Measurements from ENCODE around the gene ZCCHC24.

DNA sequence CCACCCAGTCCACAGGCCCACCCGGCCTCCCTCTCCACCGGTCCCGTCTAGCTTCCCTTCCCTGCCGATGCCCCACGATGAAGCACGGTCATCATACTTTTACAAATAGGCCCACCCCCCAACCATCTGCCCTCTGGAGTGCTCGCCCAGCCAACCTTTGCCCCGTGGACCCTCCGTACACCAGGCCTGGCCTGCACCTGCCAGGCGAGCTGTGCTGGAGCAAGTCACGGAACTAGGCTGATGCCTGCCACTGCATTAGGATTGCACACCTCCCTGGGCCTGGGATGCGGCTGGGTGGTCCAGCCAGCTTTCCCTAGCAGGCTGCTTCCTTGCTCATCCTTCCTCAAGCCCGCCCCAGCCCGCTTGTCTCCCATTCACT lies 53.4 kb downstream of the ZCCHC24 start:
- no peak for TF ChIP-seq POLR2A (IDR thresholded peaks at IDR 0.05)
- TF ChIP-seq, protein P1, sequence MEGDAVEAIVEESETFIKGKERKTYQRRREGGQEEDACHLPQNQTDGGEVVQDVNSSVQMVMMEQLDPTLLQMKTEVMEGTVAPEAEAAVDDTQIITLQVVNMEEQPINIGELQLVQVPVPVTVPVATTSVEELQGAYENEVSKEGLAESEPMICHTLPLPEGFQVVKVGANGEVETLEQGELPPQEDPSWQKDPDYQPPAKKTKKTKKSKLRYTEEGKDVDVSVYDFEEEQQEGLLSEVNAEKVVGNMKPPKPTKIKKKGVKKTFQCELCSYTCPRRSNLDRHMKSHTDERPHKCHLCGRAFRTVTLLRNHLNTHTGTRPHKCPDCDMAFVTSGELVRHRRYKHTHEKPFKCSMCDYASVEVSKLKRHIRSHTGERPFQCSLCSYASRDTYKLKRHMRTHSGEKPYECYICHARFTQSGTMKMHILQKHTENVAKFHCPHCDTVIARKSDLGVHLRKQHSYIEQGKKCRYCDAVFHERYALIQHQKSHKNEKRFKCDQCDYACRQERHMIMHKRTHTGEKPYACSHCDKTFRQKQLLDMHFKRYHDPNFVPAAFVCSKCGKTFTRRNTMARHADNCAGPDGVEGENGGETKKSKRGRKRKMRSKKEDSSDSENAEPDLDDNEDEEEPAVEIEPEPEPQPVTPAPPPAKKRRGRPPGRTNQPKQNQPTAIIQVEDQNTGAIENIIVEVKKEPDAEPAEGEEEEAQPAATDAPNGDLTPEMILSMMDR (IDR thresholded peaks at IDR 0.05): no peak
